ENCODE data around the gene LAMA5.

Gene LAMA5

DNA sequence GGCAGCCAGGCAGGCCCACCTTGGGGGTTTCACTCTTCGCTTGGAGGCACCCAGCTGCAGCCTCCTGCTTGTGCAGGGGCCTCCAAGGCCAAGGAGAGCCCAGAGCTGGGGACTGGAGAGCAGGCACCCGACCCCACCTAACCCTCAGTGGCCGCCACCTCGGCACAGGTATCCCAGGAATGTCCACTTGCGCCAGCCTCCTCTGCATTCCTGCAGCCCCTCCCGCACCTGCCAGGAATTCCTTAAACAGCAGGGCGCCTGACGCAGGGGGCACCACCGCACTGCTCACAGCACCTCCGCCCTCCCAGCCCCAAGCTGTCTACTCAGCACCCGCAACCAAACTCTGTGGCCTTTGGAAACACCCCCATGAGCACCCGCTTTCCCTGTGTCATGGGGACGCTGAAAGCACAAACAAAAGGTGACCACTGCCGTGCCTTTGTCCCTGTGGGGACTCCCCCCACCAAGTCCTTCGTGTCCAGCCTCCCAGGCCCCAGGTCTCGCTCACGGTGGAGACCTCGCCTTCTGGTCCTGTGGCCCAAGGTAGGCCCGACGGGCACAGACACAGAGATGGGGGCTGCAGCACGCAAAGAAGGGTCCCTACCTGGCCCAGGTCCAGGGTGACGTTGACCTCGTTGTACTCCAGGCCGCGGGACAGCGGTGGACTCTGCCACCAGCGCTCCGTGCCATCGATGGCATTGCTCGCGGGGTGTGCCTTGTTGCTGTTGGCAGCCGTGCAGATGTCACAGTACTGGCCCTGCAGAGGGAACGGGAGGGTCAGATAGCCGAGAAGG lies 5.1 kb downstream of the LAMA5 start:
- H3K4me3 Mint-ChIP-seq: no peak overlapping the region
- no peaks in the 10 kb centered on the region for H3K36me3 Mint-ChIP-seq
- H3K9me3 Mint-ChIP-seq: no peaks in the 10 kb centered on the region
- H3K4me1 Mint-ChIP-seq: peaks cover 29% of the 10 kb centered on the region
- H3K27ac Mint-ChIP-seq: no peak overlapping the region
- ATAC-seq: no peak
- no peaks in the 10 kb centered on the region for H3K27me3 Mint-ChIP-seq

- Mint-ChIP-seq H3K27ac (no peak overlapping the region), H3K4me3 (no peak overlapping the region), H3K9me3 (no peaks in the 10 kb centered on the region), H3K4me1 (peaks cover 29% of the 10 kb centered on the region), H3K27me3 (no peaks in the 10 kb centered on the region), H3K36me3 (no peaks in the 10 kb centered on the region)
- ATAC-seq: no peak
Measured at GRCh38 chr20:62360854-62361798, 6.0 kb downstream of the LAMA5 start.

- Mint-ChIP-seq H3K27ac (no peak overlapping the region), H3K9me3 (no peaks in the 10 kb centered on the region), H3K4me3 (no peak overlapping the region), H3K27me3 (no peaks in the 10 kb centered on the region), H3K4me1 (peaks cover 14% of the 10 kb centered on the region), H3K36me3 (no peaks in the 10 kb centered on the region)
- ATAC-seq: no peak
Measured at GRCh38 chr20:62359491-62360121, 7.5 kb downstream of the LAMA5 start.

DNA sequence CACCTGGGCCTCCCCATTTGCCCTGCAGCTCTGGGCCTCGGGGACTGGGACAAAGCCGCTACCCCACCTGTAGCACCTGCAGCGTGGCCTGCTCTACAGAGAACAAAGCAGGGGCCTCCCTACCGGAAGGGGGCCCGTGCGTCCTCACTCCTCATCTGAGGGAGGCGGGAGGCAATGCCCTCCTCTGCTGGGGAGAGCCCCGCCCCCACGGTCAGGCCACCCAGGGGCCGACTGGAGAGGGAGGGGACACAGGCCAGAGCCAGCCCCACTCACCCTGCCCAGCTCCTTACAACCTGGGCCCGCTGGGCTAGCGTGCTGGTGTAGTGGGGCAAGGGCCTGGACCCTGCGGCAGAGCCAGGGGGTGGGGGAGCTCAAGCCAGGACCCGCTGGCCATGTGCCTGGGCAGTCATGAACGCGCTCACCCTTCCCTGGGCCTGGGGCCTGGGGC lies 8.0 kb downstream of the LAMA5 start:
- no peak overlapping the region for H3K4me3 Mint-ChIP-seq
- no peaks in the 10 kb centered on the region for H3K9me3 Mint-ChIP-seq
- H3K27ac Mint-ChIP-seq: no peak overlapping the region
- no peaks in the 10 kb centered on the region for H3K36me3 Mint-ChIP-seq
- no peak for ATAC-seq
- H3K4me1 Mint-ChIP-seq: peaks cover 12% of the 10 kb centered on the region
- no peaks in the 10 kb centered on the region for H3K27me3 Mint-ChIP-seq

- Mint-ChIP-seq H3K27me3 (no peaks in the 10 kb centered on the region), H3K27ac (no peak overlapping the region), H3K36me3 (no peaks in the 10 kb centered on the region), H3K4me3 (no peak overlapping the region), H3K9me3 (no peaks in the 10 kb centered on the region), H3K4me1 (peaks cover 6% of the 10 kb centered on the region)
- no peak for ATAC-seq
Measured at GRCh38 chr20:62358171-62359042, 8.7 kb downstream of the LAMA5 start.

DNA sequence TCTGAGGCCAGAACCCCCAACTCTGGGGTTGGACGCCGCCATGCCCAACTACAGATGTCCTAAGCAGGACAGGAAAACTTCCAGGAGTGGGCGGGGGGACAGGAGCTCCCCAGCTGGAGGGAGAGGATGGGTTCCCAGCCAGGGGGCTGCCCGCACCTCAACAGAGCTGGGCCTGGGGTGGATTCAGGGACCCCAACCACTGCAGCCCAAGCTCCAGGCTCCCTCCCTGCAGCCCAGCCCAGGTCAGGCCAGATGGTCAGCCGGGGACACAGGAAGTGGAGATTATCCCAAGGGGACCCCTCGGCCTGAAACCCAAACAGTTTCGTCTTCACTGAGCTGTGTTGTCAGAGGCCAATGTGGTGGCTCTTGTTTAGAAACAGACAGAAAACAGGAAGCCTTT lies 9.4 kb downstream of the LAMA5 start:
- Mint-ChIP-seq H3K4me1 (peaks cover 6% of the 10 kb centered on the region), H3K9me3 (no peaks in the 10 kb centered on the region), H3K27ac (no peak overlapping the region), H3K4me3 (no peak overlapping the region), H3K27me3 (no peaks in the 10 kb centered on the region), H3K36me3 (no peaks in the 10 kb centered on the region)
- ATAC-seq: no peak

- no peak for ATAC-seq
- H3K4me3 Mint-ChIP-seq: no peak overlapping the region
- no peaks in the 10 kb centered on the region for H3K27me3 Mint-ChIP-seq
- H3K27ac Mint-ChIP-seq: no peak overlapping the region
- H3K4me1 Mint-ChIP-seq: peaks cover 6% of the 10 kb centered on the region
- H3K9me3 Mint-ChIP-seq: no peaks in the 10 kb centered on the region
- H3K36me3 Mint-ChIP-seq: no peaks in the 10 kb centered on the region
Measured at GRCh38 chr20:62357187-62357667, 9.9 kb downstream of the LAMA5 start.

GRCh38 chr20:62356589-62357186 lies 10.4 kb downstream of the LAMA5 start:
- Mint-ChIP-seq H3K4me1 (peaks cover 6% of the 10 kb centered on the region), H3K27ac (peak overlapping the region; percentile 12), H3K36me3 (no peaks in the 10 kb centered on the region), H3K4me3 (no peak overlapping the region), H3K27me3 (no peaks in the 10 kb centered on the region), H3K9me3 (no peaks in the 10 kb centered on the region)
- no peak for ATAC-seq

GRCh38 chr20:62355878-62356588 lies 11.1 kb downstream of the LAMA5 start:
- no peaks in the 10 kb centered on the region for H3K36me3 Mint-ChIP-seq
- no peaks in the 10 kb centered on the region for H3K27me3 Mint-ChIP-seq
- ATAC-seq: no peak
- H3K4me3 Mint-ChIP-seq: no peak overlapping the region
- peaks cover 6% of the 10 kb centered on the region for H3K4me1 Mint-ChIP-seq
- H3K9me3 Mint-ChIP-seq: no peaks in the 10 kb centered on the region
- peak overlapping the region; percentile 12 for H3K27ac Mint-ChIP-seq

- Mint-ChIP-seq H3K4me1 (peaks cover 6% of the 10 kb centered on the region), H3K27me3 (no peaks in the 10 kb centered on the region), H3K9me3 (no peaks in the 10 kb centered on the region), H3K36me3 (no peaks in the 10 kb centered on the region), H3K4me3 (no peak overlapping the region), H3K27ac (peak overlapping the region; percentile 12)
- ATAC-seq: no peak
Measured at GRCh38 chr20:62355516-62355877, 11.6 kb downstream of the LAMA5 start.

GRCh38 chr20:62354811-62355341 lies 12.2 kb downstream of the LAMA5 start:
- Mint-ChIP-seq H3K27me3 (no peaks in the 10 kb centered on the region), H3K4me1 (peaks cover 10% of the 10 kb centered on the region), H3K9me3 (no peaks in the 10 kb centered on the region), H3K36me3 (no peaks in the 10 kb centered on the region), H3K27ac (no peak overlapping the region), H3K4me3 (no peak overlapping the region)
- ATAC-seq: no peak

DNA sequence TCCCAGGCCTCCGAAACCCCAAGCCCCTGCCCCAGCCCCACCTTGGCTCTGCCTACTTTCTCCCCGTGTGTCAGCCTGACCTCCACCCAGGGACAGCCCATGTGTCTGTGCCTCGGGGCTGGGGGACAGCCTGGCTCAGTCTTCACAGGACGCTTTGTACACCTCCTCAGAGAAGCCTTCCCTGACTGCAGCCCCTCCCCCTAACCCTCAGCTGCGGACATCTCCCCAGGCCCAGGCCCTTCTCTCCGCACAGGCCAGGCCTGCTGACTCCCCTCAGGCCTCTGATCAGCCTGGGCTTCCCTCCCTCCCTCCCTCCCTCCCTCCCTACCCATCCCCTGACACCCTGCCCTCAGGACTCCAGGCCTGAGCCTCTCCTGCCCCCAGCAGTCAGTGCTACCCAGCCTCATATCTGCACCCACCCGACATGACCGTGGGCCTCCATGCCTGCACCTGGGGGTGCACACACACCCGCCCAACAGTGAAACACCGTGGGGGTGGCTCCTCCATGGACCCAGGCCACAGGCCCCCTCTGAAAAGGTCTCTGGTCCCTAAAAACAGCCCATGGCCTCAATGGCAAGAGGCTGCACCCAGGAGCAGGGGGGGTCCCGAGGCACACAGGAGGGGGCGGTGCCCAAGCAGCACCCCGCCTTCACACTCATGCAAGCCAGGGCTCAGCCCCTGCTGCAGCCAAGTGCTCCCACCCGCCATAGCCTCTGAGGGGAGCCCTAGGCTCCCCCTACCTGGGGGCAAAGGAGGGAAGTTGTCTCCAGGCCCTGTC lies 12.9 kb downstream of the LAMA5 start:
- Mint-ChIP-seq H3K4me1 (peaks cover 10% of the 10 kb centered on the region), H3K36me3 (peaks cover 4% of the 10 kb centered on the region), H3K27ac (no peak overlapping the region), H3K4me3 (no peak overlapping the region), H3K27me3 (no peaks in the 10 kb centered on the region), H3K9me3 (no peaks in the 10 kb centered on the region)
- no peak for ATAC-seq
